Dermis blood vessel endothelial cell (primary cell): ENCODE results near the gene PLCD3. TPM values are rescaled to one million over a fixed set of nuclear protein-coding genes. Genes with fewer than 3 reads are reported as not detected.

ENCODE experiments used
- DNase-seq: peaks from one replicate; pipeline ENCODE4 v3.0.0; 2010
- total RNA-seq: library from RNA; depleted of rRNA; stranded (reverse); fragments of >200 nt; gene quantifications from 2 replicates; pipeline ENCODE4 v1.2.3, GENCODE V29; 2014

PLCD3 gene
- total RNA-seq, 1 donor from 2014 or later, result 51.4 TPM

- no peak for DNase-seq
These were observed 15.8 kb downstream of the PLCD3 start for GRCh38 chr17:45116434-45117016.

GRCh38 chr17:45115871-45116270, 16.4 kb downstream of the PLCD3 start:
- no peak for DNase-seq

- DNase-seq, result no peak
These were observed 17.2 kb downstream of the PLCD3 start for GRCh38 chr17:45115015-45115625.

GRCh38 chr17:45114117-45114932, 18.0 kb downstream of the PLCD3 start:
- no peak for DNase-seq

GRCh38 chr17:45113424-45113754, 18.9 kb downstream of the PLCD3 start:
- no peak for DNase-seq

GRCh38 chr17:45112559-45113423, 19.5 kb downstream of the PLCD3 start:
- no peak for DNase-seq

- no peak for DNase-seq
These were observed 20.5 kb downstream of the PLCD3 start for GRCh38 chr17:45111850-45112249.

- no peak for DNase-seq
These were observed 21.4 kb downstream of the PLCD3 start for GRCh38 chr17:45110676-45111611.

GRCh38 chr17:45108595-45109521, 23.5 kb downstream of the PLCD3 start:
- DNase-seq, result peak; percentile 62

- DNase-seq, result no peak
These were observed 24.3 kb downstream of the PLCD3 start for GRCh38 chr17:45108051-45108450.

- no peak for DNase-seq
These were observed 24.9 kb downstream of the PLCD3 start for GRCh38 chr17:45107293-45108010.

- no peak for DNase-seq
These were observed 25.7 kb downstream of the PLCD3 start for GRCh38 chr17:45106582-45106981.

- no peak for DNase-seq
These were observed 26.2 kb downstream of the PLCD3 start for GRCh38 chr17:45106096-45106495.

- DNase-seq, result no peak
These were observed 27.2 kb downstream of the PLCD3 start for GRCh38 chr17:45104907-45105624.

- no peak for DNase-seq
These were observed 27.8 kb downstream of the PLCD3 start for GRCh38 chr17:45104497-45104896.

GRCh38 chr17:45104029-45104428, 28.3 kb downstream of the PLCD3 start:
- no peak for DNase-seq

GRCh38 chr17:45103269-45103795, 29.0 kb downstream of the PLCD3 start:
- no peak for DNase-seq

GRCh38 chr17:45102856-45103255, 29.5 kb downstream of the PLCD3 start:
- DNase-seq, result no peak
